Measurements from ENCODE around the gene MAP2K2.
"Not testable (repeated sequence)": the region's sequence is repeated elsewhere in the genome, so short reads cannot be mapped to it uniquely, and the experiment has no call there.

MAP2K2 gene

GRCh38 chr19:4140237-4140711 lies 16.4 kb upstream of the MAP2K2 start:
- peak; percentile 64 for TF ChIP-seq CTCF (IDR thresholded peaks at IDR 0.05; ENCODE audit: control insufficient read depth, extremely low read depth, insufficient read depth)

GRCh38 chr19:4139614-4140236 lies 15.8 kb upstream of the MAP2K2 start:
- peak; percentile 56 for TF ChIP-seq CTCF (IDR thresholded peaks at IDR 0.05; ENCODE audit: control insufficient read depth, extremely low read depth, insufficient read depth)
- H3K4me3 ChIP-seq (ENCODE audit: low read depth, low read length): no peak overlapping the region
- no peak for DNase-seq (ENCODE audit: low read depth)

More at GRCh38 chr19:4140237-4140711, 16.4 kb upstream of the MAP2K2 start:
- no peak overlapping the region for H3K4me3 ChIP-seq (ENCODE audit: low read depth, low read length)
- DNase-seq (ENCODE audit: low read depth): peak; percentile 21

- TF ChIP-seq CTCF (IDR thresholded peaks at IDR 0.05; ENCODE audit: control insufficient read depth, extremely low read depth, insufficient read depth): no peak
- no peak overlapping the region for H3K4me3 ChIP-seq (ENCODE audit: low read depth, low read length)
- DNase-seq (ENCODE audit: low read depth): no peak
These were observed 14.5 kb upstream of the MAP2K2 start for GRCh38 chr19:4138445-4138844.

- DNase-seq (ENCODE audit: low read depth): no peak
- no peak for TF ChIP-seq CTCF (IDR thresholded peaks at IDR 0.05; ENCODE audit: control insufficient read depth, extremely low read depth, insufficient read depth)
These were observed 12.8 kb upstream of the MAP2K2 start for GRCh38 chr19:4136680-4137088.

GRCh38 chr19:4135386-4135785 lies 11.5 kb upstream of the MAP2K2 start:
- not testable (repeated sequence) for DNase-seq (ENCODE audit: low read depth); H3K4me3 ChIP-seq (ENCODE audit: low read depth, low read length)

More at GRCh38 chr19:4136680-4137088, 12.8 kb upstream of the MAP2K2 start:
- H3K4me3 ChIP-seq (ENCODE audit: low read depth, low read length): no peak overlapping the region

GRCh38 chr19:4134351-4134750 lies 10.4 kb upstream of the MAP2K2 start:
- no peak for TF ChIP-seq CTCF (IDR thresholded peaks at IDR 0.05; ENCODE audit: control insufficient read depth, extremely low read depth, insufficient read depth)
- no peak for DNase-seq (ENCODE audit: low read depth)

GRCh38 chr19:4130744-4131438 lies 7.0 kb upstream of the MAP2K2 start:
- DNase-seq (ENCODE audit: low read depth): no peak
- TF ChIP-seq CTCF (IDR thresholded peaks at IDR 0.05; ENCODE audit: control insufficient read depth, extremely low read depth, insufficient read depth): no peak
- H3K4me3 ChIP-seq (ENCODE audit: low read depth, low read length): no peak overlapping the region

More at GRCh38 chr19:4134351-4134750, 10.4 kb upstream of the MAP2K2 start:
- H3K4me3 ChIP-seq (ENCODE audit: low read depth, low read length): no peak overlapping the region

- not testable (repeated sequence) for H3K4me3 ChIP-seq (ENCODE audit: low read depth, low read length); DNase-seq (ENCODE audit: low read depth)
These were observed 5.1 kb upstream of the MAP2K2 start for GRCh38 chr19:4129050-4129449.

GRCh38 chr19:4127322-4127721 lies 3.4 kb upstream of the MAP2K2 start:
- not testable (repeated sequence) for DNase-seq (ENCODE audit: low read depth); H3K4me3 ChIP-seq (ENCODE audit: low read depth, low read length)

Measured in LNCaP clone FGC (cell line).